Fibroblast of gingiva (primary cell): ENCODE results near the gene LRMDA.
A peak's percentile ranks its signal among the peaks of the same experiment; 100 is the strongest.

ENCODE experiments used
- DNase-seq: peaks from one replicate; pipeline ENCODE4 v3.0.0-alpha.2; 2011; ENCODE audit warnings: low read depth

The LRMDA gene

GRCh38 chr10:75876710-75877109 lies 445.3 kb downstream of the LRMDA start:
- no peak for DNase-seq

DNA sequence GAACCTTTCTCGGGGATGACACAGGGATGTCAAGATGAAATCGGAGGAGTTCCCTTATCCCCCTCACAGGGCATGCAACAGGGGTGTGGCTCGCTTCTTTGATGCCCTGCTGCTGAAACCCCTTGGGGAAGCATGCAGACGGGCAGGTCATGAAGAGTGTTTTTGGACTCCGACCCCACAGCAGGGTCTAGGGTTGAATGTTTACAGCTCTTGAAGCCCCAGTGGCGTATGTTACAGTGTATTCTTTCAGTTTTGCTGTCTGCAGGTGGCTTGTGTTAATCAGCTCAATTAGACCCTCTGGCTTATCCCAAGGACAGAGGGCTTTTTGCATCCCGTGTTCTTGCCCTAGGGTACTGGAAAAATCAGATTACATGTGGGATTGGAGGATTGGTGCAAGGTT lies 446.5 kb downstream of the LRMDA start:
- no peak for DNase-seq

GRCh38 chr10:75878586-75878985 lies 447.2 kb downstream of the LRMDA start:
- no peak for DNase-seq

GRCh38 chr10:75880031-75880775 lies 448.8 kb downstream of the LRMDA start:
- DNase-seq: no peak

GRCh38 chr10:75883081-75884072 lies 452.0 kb downstream of the LRMDA start:
- DNase-seq: no peak

DNA sequence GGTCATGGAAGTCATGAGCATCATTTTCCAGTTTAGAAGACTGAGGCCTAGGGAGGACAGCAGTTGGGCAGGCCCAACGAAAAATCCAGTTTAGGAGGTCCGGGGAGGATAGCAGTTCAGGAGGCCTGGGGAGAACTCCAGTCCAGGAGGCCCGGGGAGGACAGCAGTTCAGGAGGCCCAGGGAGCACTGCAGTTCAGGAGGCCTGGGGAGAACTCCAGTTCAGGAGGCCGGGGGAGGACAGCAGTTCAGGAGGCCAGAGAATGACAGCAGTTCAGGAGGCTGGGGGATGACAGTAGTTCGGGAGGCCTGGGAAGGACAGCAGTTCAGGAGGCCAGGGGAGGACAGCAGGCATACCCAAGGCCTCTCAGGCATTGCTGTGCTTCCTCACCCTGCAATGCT lies 453.4 kb downstream of the LRMDA start:
- no peak for DNase-seq

GRCh38 chr10:75887369-75887768 lies 455.9 kb downstream of the LRMDA start:
- no peak for DNase-seq

- DNase-seq: no peak
Observed at GRCh38 chr10:75887992-75888680, 456.7 kb downstream of the LRMDA start.

DNA sequence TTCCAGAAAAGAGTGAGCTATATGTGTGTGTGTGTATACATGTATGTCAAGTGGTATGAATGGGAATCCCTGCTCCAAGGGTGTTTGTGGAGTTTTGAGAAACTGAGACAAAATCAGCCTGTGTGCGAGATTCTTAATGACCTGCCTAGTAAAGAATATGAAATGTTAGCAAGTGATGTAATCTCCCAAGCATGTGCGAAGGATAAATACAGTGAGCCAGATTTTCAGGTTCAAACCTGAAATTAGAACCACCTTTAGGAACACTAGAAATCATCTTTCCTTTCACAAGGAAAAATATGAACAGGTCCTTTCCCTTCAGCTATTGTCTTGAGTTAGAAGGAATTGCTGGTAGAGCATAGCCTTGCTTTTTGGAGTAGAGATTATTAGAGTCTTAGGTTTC lies 457.6 kb downstream of the LRMDA start:
- DNase-seq: no peak

DNA sequence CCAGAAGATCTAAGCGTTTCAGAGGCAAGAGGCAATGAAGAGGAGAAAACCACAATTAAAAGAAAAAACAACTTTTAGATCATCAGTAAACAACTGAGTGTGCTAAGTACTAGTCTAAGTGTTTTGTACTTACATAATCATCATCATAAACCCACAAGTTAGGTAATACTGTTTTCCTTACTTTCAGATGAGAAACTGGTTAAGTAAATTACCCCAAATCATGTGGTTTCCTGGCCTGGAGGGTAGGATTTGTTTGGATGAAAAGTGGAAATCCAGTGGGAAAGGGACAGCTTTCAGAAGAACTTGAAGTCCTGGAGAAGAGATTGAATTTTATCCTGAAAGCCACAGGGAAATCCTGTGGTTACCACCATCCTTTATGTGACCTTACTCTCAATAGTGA lies 463.3 kb downstream of the LRMDA start:
- DNase-seq: no peak

DNA sequence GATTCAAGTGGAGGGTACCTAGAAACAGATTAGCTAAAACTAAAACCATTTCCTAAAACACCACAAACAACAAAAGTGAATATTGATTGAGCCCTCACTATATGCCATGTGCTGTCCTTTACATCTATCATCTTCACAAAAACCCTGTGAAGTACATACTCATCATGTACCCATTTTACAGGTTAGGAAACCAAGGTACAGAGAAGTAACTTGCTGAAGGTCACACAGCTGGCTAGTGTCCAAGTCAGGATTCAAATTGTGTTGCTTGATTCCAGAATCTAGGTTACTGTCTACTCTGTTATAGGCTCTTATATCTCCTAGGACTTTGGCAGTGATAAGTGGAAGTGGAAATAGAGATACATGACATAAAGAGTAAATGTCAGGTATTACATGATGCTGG lies 463.8 kb downstream of the LRMDA start:
- DNase-seq: no peak

DNA sequence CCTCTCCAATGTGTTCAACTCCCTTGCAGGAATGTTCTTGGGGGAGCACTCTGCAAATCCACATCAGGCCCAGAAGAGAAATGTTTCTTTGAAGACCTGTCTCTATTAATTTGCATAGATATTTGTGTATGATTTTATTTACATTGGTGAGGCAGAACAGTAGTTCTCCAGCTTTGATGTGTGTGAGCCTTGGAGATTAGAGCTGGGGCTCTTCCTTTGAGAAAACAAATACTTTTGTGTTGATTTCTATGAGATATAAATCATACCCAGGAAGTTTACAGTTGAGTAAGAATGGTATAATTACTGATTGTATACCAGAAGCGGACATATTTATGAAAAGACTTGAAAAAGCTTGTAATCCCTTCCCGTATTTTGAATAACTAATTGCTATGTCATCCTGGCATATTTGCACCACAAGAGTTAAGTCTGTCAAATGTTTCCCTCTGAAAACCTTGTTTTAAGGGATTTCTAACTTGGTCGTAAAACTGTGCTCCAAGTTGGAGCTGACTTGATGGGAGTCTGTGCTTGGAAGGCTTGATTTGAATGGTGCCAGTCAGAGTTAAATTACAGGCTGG lies 468.5 kb downstream of the LRMDA start:
- DNase-seq: no peak

DNA sequence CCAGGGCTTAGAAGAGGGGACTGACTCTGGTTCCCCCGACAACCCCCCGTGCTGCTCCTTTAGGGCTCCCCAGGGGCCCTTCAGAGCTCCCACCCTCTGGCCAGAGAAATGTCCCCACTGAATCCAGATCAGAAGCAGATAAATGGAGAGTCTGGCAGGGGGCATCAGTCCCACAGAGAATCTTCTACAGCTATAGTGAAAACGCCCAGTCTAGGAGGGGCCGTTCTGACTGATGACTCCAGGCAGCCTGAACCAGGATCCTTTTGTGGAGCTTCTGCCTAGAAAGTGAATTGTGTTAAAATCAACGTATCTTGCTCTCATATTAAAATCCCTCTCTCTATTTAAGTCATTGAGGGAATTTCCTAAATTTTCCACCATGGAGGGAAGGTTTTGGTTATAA lies 471.4 kb downstream of the LRMDA start:
- no peak for DNase-seq

- no peak for DNase-seq
Observed at GRCh38 chr10:75904499-75905283, 473.3 kb downstream of the LRMDA start.

- DNase-seq: no peak
Observed at GRCh38 chr10:75905490-75905889, 474.1 kb downstream of the LRMDA start.

- peak; percentile 40 for DNase-seq
Observed at GRCh38 chr10:75910032-75910431, 478.6 kb downstream of the LRMDA start.

DNA sequence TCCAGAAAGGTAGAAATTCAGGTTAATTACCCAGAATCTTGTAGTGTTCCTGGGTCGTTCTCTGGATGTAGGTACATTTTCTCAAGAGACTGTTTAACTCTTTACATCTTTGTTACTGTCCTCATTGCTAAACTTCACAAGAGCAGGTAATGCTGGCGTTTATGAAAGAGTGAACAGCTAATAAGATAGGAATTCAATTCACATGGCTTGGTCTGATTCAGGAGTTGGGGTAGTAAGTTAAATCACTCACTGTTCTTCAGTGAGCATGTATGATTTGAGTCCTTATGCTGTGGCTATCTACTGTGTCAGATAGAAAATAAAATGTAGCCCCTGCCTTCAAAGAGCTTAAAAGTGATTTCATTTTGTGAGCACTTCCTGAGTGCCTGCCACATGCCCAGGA lies 480.0 kb downstream of the LRMDA start:
- DNase-seq: no peak

- no peak for DNase-seq
Observed at GRCh38 chr10:75916906-75917305, 485.5 kb downstream of the LRMDA start.

- no peak for DNase-seq
Observed at GRCh38 chr10:75919913-75920312, 488.5 kb downstream of the LRMDA start.

DNA sequence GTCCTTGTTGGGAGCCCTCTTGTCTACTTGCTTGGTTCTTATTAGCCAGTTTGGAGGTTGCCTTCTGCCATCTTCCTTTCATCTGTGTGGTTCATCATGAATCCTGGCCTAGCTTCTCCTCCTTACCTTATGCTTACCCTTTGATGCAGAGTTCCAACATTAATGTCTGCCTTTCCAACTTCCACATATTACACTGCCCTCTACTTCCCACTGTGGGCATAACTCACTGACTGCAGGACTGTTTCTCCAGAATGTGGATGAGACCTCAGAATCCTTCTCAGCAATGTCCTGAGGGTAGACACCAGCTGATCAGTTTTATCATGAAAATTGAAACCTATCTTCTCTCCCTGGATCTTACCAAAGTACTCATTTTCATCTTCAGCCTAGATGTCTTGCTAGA lies 491.0 kb downstream of the LRMDA start:
- DNase-seq: peak; percentile 1

- no peak for DNase-seq
Observed at GRCh38 chr10:75924309-75924902, 493.0 kb downstream of the LRMDA start.
